ENCODE results near the gene KLK11. TPM values are rescaled to one million over a fixed set of nuclear protein-coding genes. Genes with fewer than 3 reads are reported as not detected.

The KLK11 gene
- total RNA-seq, 1 donor from 2014 or later: not detected

Other genes with a start within 250 kb of the KLK11 start
- not detected in 2 replicates for gene ACP4, start 236.2 kb downstream of the KLK11 start, total RNA-seq
- gene KLK1, start 202.8 kb downstream of the KLK11 start, total RNA-seq: 3.0 and 3.5 TPM in 2 replicates
- not detected in 2 replicates for gene KLK15, start 193.0 kb downstream of the KLK11 start, total RNA-seq
- gene KLK3, start 171.7 kb downstream of the KLK11 start, total RNA-seq: not detected in 2 replicates
- 0.44 TPM in 1 of 2 replicates, not detected in the other for gene KLK2, start 153.2 kb downstream of the KLK11 start, total RNA-seq
- gene KLK4, start 115.2 kb downstream of the KLK11 start, total RNA-seq: not detected in 2 replicates
- gene KLK5, start 73.6 kb downstream of the KLK11 start, total RNA-seq: not detected in 2 replicates
- not detected in 2 replicates for gene KLK6, start 57.0 kb downstream of the KLK11 start, total RNA-seq
- gene KLK7, start 42.7 kb downstream of the KLK11 start, total RNA-seq: not detected in 2 replicates
- not detected in 2 replicates for gene KLK8, start 25.0 kb downstream of the KLK11 start, total RNA-seq
- not detected in 2 replicates for gene KLK10, start 6.9 kb downstream of the KLK11 start, total RNA-seq
- not detected in 2 replicates for gene KLK12, start 8.4 kb upstream of the KLK11 start, total RNA-seq
- not detected in 2 replicates for gene KLK13, start 38.5 kb upstream of the KLK11 start, total RNA-seq
- gene KLK14, start 56.3 kb upstream of the KLK11 start, total RNA-seq: 0.44 and 0.52 TPM in 2 replicates
- gene CTU1, start 81.8 kb upstream of the KLK11 start, total RNA-seq: 9.7 and 11.0 TPM in 2 replicates
- gene SIGLEC9, start 98.3 kb upstream of the KLK11 start, total RNA-seq: 0.18 TPM in 1 of 2 replicates, not detected in the other
- not detected in 2 replicates for gene SIGLEC7, start 115.7 kb upstream of the KLK11 start, total RNA-seq
- 14.3 and 17.0 TPM in 2 replicates for gene CD33, start 198.5 kb upstream of the KLK11 start, total RNA-seq
- gene SIGLECL1, start 224.5 kb upstream of the KLK11 start, total RNA-seq: not detected in 2 replicates

All from activated T-helper 2 cell treated with anti-CD3 and anti-CD28 coated beads, Interferon-gamma antibody, Interleukin-2, Interleukin-4, amounts not matched to agents 10 μg/mL and 5 μg/mL and 100 μg/mL, durations not matched to agents 14 hours and 24 hours and 36 hours (primary cell).